Nucleus accumbens (tissue), 56 donors: ENCODE data around the gene EGFL8.

ENCODE experiments used
- DNase-seq, 56 donors: peaks; one replicate each; lab custom pipeline; 2025; lab: John Stamatoyannopoulos, UW

The EGFL8 gene

DNA sequence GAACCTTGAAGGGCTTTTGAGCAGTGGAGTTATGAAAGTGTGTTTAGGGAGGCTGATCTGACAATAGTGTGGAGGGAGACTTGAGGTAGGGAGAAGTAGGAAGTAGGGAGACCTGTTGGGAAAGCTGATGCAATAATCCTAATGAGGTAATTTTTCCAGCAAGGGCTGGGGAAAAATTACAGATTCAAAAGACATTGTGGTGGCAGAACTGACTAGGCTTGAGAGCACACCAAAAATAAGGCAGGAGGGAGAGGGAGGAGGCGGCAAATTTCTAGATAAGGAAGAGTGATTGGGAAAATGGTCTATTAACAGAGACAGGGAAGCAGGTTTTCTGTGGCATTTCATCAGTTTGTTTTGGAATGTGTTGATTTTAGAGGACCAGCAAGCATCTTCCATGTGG is 18.1 kb upstream of the EGFL8 start:
- no peak for DNase-seq

DNA sequence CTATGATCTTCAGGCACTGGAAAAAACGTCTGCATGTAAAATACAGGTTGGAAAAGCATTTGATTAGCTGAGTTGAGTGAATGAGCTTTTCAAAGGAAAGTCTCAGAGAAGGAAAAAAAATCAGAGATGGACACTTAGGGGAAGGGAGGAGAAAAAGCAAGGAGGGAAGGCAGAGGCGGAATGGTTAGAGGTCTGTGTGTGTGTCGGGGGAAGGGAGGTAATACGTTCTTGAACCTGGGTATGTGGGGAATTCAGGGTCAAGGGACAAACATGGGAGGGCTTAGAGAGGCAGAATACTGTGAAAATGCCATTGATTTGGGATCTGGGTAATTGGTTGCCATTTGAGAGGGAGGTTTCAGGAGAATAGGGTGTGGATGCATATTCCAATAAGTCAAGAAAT is 17.7 kb upstream of the EGFL8 start:
- DNase-seq: no peak

DNA sequence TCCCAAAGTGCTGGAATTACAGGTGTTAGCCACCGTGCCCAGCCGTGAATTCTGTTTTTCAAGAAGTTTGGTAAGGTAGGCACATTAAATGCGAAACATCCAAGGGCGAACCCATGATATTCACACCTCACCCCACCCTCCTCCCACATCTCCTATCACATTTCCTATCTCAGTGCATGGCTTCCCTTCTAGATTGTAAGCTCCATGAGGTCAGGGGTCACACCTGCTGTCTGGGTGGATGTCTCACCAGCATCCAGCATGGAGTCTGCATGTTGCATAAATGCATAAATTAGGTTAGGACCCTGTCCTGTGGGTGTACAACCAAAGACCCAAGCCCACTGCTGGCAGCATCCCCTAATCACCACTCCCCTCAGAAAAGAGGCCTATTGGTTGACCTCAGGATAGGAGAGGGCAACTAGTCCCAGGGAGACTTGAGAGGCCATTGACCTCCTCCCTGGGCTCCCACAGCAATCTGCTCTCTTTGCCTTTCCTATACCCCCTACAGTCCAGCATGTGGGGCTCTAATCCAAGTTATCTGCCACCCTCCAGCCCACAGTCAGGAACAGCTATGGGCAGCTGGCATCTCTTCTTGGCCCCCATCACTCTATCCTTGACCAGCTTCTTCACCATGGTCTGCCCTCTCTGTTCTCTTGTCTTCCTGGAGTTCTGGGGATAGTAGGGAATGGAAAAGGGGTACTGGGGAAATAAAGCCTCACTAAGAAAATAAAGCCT is 16.8 kb upstream of the EGFL8 start:
- no peak for DNase-seq

DNA sequence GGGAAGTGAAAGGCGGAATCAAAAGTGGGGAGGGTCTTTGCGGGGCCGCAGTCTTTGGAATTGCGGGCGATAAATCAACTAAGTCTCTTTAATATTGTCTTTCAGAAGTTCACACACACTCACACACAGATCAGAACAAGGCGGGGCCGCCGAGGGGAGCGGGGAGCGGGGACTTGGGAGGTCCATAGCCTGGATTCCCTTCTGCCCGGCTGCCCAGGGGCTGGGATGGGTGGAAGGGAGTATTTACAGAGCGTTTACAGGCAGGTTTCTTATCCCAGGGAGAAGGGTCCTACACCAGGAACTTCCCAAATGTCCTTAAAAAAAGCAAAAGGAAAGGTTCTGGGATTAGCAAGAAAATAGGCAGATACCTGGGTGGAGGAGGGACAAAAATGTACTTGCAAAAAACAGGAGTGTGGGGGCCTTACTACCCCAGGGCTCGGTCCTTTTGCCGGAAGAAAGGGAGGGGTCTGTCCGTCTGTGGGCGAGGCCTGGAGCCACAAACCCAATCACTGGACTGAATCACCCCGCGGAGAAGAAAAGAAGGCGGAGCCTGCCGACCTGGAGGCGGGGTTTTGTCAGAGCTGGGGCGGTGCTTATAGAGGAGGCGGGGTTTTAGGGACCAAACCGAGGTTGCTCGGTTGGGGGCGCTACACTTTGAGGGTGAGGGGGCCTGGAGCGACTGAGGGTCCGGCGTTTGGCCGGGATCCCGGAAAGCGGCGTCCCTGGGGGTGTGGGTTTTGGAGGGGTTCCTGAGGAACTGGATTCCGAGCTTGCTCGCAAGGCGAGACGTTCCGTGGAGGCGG is 15.9 kb upstream of the EGFL8 start:
- DNase-seq: peak in 13 of 56 donors; percentile 3 to 54 (median 26)

DNA sequence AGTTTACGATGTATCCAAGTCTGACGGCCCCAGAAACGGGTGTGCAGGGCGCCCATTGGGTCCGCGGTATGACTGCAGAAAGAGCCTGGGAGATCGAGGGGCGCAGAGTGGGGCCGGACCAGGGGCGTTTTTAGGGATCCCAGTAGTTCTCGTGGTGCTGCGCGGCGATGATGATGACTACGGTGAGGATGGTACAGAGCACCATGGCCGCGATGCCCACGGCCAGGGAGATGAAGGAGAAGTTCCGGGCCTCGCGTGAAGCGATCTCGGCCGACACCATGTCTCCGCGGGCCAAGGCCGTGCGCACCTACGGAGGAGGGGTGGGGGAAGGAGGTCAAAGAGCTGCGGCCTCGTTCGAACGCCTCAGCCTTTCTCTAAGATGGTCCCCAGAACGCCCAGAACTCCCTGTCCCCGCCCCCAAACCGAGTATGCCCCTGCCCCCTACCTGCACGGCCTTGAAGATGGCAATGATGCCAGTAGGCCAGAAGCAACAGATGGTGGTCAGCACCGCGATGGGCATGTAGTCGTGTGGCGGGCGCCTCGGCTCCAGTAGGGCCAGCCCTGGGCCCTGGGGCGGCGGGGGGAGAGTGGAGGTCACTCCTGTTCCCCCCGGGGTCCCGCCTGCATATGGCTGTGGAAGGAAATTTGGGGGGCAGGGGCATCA is 15.2 kb upstream of the EGFL8 start:
- no peak for DNase-seq

DNA sequence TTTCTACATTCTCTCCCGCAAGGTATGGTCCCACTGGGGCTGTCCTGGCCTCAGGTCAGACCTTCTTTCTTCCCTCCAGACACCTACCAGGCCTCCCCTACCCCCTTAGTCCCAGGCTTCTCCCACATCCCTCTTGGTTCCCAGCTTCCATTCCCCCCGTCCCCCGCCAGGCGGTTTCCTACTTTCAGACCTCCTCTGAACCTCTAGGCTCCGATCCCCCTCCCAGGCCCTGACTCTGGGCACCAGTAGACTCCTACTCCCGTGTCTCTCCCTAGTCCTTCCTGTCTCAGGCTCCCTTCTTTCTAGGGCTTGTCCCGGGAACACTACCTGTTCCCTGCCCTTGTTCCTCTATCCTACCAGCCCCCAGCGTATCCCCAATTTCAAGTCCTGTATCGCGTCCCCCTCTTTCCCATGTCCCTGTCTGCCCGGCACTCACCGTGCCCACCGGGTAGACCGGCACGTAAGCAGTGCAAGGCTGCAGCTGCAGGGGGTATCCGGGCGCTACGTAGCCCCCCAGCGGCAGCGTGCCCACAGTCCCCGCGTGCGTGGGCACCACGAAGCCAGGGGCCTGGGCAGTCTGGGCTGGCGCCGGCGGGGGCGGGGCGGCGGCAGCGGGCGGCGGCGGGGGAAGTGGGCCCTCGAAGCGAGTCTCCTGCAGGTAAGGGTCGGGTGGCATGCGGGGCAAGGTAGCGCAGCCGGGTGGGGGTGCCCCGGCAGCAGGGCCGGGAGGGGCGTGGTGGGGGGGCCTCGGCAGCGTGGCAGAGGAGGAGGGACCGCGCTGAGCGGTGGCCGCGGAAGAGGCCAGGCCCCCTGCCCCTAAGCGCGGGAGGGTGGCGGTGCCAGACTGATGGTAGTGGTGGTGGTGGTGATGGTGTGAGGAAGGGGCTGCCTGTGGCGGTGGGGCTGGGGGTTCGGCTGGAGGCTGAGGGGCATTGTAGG is 14.2 kb upstream of the EGFL8 start:
- DNase-seq: peak in 1 of 56 donors; percentile 10

DNA sequence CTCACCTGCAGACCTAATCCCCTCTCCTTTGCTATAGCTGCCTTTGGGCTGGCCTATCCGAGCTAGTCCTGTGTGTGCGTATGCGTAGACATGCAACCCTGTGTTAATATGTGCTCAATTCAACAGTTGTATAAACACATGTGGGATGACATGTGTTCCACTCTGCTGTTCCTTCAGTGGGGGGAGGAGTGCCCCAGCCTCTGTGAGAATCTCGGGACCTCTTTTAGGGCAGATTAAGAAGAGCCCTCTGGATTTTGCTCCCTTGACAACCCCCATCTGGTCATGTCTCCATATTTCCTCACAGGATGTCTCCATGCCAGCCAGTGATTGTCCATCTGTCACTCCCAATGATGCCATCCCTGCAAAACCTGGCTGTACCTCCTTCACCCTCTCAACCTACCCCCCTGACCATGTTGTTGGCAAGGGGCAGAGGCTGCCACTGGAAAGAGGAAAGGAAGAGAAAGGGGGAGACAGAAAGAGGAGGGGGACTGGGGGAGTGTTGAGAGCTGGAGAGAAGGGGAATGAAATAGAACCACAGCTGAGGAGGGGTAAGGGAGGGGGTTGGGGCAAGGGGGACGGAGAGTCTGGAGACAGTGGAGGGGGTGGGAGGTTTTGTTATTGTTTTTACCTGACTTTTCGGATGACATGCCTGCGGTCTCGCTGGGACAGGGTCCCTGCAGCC is 13.1 kb upstream of the EGFL8 start:
- DNase-seq: peak in 17 of 56 donors; percentile 13 to 57 (median 35)

DNA sequence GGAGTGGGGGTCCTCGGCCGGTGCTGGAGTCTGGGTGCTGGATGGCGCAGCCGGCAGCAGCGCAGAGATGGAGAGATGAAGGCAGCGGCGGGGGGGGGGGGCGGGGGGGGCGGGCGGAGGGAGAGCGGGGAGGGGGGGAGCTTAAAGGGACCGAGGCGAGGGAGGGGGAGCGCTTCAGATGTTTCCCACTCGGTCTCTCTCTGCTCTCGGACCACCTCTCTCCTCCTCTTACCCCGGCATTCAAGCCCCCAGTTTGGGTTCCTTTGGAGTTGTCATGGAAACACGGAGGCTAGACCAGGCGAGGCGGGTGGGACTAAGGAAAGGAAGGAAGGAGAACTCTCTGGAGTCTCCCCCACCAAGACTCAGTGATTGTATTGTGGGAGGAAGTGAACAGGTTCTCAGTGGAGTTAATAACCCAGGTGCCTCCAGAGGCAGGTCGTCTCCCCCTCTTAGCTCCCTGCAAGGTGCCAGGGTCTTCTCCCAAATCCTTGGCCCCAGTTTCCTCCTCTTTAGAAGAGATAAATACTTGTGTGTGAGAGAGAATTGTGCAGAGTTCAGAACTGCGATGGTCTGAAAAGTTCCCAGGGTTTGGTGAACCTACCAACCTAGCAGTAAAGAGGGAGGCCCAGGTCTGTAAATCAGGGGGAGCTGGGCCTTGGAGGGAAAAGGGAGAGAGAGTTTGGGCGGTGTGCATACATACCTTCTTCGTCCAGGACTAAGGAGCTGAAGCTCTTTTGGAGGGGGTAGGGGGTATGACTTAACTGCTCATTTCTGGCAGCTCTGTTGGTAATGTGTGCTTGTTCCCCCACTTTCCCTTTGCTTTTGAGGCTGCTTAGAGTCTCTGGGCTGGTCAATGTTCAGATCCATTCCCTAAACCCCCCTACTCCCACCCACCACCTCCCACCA is 12.3 kb upstream of the EGFL8 start, which contains the start of gene PRRT1:
TSS of gene PRRT1 (minus strand) at position 77 of the 906 bp plus-strand sequence. CDS start 112 bp downstream, outside the sequence.
- DNase-seq: peak in 33 of 56 donors; percentile 12 to 75 (median 40)

DNA sequence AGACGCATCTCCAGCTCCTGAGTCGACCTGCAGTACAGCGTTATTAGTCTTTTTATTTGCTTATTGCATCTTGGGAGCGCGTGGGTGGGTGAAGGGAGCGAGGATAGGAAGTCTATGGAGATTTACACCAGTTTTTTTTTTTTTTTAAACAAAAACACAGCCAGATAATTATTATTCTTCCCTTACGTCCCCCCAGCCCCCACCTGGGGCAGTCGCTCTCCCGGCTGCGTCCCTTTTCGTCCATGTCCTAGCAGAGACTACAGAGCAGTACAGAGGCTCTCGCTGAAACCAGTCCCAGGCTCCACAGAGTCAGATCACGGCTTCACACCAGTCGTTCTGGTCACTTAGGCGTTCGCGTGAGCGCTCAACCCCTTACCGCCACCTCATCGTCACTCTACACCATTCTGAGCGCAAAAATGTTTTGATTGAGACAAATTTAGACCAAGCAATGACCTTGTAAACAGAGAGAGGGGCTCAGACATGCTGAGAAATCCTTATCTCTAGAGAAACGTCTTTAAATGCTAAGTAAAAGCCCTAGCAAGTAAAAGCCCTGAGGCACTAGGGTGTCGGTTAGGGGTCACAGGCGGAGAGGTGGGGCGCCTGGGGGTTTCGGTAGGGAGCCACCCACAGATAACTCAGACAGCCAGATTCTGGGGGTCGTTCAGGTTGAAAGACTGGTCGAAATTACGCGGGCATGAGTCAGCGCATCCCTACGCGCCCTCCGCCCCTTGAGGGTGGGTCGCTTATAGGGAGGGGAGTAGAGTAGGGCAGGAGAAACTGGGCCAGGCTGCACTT is 11.4 kb upstream of the EGFL8 start:
- DNase-seq: peak in 20 of 56 donors; percentile 7 to 60 (median 44)

DNA sequence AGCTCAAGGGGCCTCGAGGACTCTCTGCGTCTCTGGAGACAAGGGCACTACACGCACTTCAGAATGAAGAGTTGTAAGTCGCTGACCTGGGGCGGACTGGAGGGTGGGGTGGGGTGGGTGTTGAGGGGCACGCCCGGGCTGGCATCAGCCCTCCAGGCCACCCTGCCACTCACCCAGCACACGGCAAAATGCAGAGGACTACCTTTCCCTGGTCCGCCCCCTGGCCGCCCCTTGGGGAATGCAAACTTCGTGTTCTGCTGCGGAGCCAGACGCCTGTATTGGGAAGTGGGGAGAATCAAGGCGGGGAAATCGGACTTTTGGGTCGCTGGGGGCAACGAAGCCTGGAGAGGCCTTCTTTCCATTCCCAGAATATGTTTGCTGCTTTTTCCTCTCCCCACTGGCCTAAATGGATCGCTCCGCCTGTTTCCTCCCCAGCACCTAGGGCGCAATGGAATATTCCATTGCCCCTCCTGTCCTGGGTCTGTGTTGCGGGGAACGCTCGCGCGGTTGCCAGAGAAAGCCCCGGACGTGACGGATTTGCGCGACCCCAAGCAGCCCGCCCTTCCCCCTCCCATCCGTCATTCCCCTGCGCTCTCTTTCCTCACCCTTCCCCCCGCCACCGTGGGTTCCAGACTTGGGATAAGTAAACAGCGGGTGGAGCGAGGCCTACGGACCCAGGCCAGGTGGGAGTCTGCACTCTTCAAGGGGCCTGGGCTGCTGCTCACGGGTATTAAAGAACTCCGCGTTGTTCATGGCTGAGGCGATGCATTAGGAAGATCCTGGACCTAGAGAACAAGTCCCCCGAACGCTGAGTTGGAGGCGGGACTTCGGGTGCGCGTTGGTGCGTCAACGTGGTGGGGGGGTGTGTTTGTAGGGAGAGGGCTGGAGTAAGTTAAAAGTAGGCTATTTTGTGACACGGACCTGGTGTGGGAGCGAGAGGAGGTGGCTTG is 10.6 kb upstream of the EGFL8 start, which contains the start of gene PPT2:
TSS of gene PPT2 (plus strand) at position 578 of the 950 bp plus-strand sequence. CDS start 454 bp downstream, outside the sequence.
- peak; percentile 41 to 96 (median 86) for DNase-seq

DNA sequence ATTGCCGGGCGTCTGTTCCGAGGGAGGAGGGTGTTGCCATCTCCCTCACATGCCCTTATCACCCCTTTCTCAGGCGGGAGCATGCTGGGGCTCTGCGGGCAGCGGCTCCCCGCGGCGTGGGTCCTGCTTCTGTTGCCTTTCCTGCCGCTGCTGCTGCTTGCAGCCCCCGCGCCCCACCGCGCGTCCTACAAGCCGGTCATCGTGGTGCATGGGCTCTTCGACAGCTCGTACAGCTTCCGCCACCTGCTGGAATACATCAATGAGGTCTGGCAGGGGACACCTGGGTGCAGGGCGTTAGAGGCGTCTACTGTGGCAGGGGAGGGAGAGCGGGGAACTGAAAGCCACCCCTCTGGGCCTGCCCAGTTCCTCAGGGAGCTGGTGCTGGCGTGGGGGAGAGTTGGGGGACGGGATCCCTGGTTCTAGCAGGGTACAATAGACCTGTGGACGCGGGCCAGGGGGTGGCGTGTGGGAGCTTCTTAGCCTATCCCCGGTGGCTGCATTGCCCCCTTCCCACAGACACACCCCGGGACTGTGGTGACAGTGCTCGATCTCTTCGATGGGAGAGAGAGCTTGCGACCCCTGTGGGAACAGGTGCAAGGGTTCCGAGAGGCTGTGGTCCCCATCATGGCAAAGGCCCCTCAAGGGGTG is 9.8 kb upstream of the EGFL8 start:
- DNase-seq: peak in 38 of 56 donors; percentile 26 to 80 (median 57)

DNA sequence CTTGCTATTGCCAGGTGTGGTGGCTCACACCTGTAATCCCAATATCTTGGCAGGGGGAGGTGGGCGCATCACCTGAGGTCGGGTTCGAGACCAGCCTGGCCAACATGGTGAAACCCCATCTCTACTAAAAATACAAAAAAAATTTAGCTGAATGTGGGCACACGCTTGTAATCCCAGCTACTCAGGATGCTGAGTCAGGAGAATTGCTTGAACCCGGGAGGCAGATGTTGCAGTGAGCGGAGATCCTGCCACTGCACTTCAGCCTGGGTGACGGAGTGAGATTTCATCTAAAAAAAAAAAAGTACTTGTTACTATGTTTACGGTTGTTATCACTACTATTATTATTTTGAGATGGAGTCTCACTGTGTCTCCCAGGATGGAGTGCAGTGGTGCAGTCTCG is 7.5 kb upstream of the EGFL8 start:
- DNase-seq: no peak

DNA sequence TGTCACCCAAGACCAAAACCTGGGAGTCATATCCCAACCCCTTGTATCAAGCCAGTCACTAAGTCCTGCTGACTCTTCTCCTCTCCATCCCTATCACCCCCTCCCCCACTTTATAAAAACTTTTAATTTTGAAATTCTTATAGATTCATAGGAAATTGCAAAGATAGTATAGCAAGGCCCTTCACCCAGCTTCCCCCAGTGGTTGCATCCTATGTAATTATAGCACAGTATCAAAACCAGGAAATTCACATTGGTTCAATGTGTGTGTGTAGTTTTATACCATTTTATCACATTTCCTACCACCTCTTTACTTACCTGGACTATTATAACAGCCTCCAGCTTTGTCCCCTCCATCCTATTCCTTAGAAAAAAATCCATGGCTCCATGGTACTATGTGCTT is 6.3 kb upstream of the EGFL8 start:
- no peak for DNase-seq

DNA sequence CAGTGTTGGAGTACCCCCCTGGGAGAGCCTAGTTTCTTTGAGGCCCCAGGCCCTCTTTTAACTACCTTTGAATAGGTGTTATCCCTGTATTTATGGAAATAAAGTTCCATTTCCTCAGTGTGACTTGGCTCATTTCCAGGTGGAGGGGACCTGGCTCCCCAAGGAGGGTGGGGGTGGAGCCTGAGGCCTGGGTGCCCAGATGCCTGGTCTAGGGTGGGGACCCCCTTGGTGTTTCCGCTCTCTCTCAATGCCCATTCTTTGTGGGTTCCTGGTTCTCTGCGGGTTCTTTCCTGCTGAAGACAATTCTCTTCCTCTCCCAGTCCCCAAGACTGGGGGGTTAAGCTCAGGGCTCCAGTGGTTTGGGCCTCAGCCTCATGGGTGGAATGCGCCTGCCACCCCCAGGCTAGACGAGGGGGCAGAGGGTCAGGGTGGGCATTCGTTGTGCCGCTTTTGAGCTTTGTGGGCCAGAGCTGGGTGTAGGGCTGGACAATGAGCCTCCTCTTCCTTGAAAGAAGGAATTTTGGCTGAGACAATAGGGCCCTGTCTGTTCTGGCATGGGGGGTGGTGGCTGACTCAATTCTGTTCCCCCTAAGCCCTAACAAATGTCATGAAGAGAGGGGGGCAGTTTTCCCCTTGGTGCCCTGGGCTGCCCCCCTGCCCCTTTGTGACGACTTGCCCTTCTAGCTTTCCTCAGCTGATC is 686 bp upstream of the EGFL8 start:
- DNase-seq: peak in 22 of 56 donors; percentile 6 to 65 (median 41)
